Parathyroid adenoma (tissue), 2 donors: Measurements from ENCODE around the gene SCAMP4.

Experiments
- H2AFZ ChIP-seq: fragments of 300-600 bp; sonication (generic); one replicate; pipeline ENCODE4 v1.7.0; 2017; ENCODE audit warnings: antibody characterized with exemption, mild to moderate bottlenecking
- H3K27ac ChIP-seq: fragments of 300-600 bp; sonication (generic); one replicate; pipeline ENCODE4 v1.7.0; 2017
- H3K27me3 ChIP-seq: fragments of 300-600 bp; sonication (generic); one replicate; pipeline ENCODE4 v1.7.0; 2017; ENCODE audit warnings: low read length; ENCODE audit not compliant: control insufficient read depth, insufficient read depth
- H3K36me3 ChIP-seq: fragments of 300-600 bp; sonication (generic); one replicate; pipeline ENCODE4 v1.7.0; 2017; ENCODE audit warnings: low read length; ENCODE audit not compliant: control insufficient read depth, insufficient read depth
- H3K4me1 ChIP-seq: fragments of 300-600 bp; sonication (generic); one replicate; pipeline ENCODE4 v1.7.0; 2017; ENCODE audit warnings: control low read depth
- H3K4me2 ChIP-seq: fragments of 300-600 bp; sonication (generic); one replicate; pipeline ENCODE4 v1.7.0; 2017; ENCODE audit warnings: low read length
- H3K4me3 ChIP-seq: fragments of 300-600 bp; sonication (generic); one replicate; pipeline ENCODE4 v1.7.0; 2017; ENCODE audit warnings: low read depth, low read length
- H3K79me2 ChIP-seq: fragments of 300-600 bp; sonication (generic); one replicate; pipeline ENCODE4 v1.7.0; 2017; ENCODE audit warnings: control low read depth
- H3K9ac ChIP-seq: fragments of 300-600 bp; sonication (generic); one replicate; pipeline ENCODE4 v1.7.0; 2017; ENCODE audit warnings: mild to moderate bottlenecking
- H3K9me3 ChIP-seq: fragments of 300-600 bp; sonication (generic); one replicate; pipeline ENCODE4 v1.7.0; 2017; ENCODE audit warnings: low read length; ENCODE audit not compliant: control insufficient read depth
- TF ChIP-seq, protein P1 (sequence below): fragments of 300-600 bp; sonication (generic); IDR thresholded peaks from one replicate; pipeline ENCODE4 v1.7.0; 2017; ENCODE audit warnings: antibody characterized with exemption, mild to moderate bottlenecking
- donor health status: primary hyperparathyroidism.

SCAMP4 gene, protein sequence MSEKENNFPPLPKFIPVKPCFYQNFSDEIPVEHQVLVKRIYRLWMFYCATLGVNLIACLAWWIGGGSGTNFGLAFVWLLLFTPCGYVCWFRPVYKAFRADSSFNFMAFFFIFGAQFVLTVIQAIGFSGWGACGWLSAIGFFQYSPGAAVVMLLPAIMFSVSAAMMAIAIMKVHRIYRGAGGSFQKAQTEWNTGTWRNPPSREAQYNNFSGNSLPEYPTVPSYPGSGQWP

DNA sequence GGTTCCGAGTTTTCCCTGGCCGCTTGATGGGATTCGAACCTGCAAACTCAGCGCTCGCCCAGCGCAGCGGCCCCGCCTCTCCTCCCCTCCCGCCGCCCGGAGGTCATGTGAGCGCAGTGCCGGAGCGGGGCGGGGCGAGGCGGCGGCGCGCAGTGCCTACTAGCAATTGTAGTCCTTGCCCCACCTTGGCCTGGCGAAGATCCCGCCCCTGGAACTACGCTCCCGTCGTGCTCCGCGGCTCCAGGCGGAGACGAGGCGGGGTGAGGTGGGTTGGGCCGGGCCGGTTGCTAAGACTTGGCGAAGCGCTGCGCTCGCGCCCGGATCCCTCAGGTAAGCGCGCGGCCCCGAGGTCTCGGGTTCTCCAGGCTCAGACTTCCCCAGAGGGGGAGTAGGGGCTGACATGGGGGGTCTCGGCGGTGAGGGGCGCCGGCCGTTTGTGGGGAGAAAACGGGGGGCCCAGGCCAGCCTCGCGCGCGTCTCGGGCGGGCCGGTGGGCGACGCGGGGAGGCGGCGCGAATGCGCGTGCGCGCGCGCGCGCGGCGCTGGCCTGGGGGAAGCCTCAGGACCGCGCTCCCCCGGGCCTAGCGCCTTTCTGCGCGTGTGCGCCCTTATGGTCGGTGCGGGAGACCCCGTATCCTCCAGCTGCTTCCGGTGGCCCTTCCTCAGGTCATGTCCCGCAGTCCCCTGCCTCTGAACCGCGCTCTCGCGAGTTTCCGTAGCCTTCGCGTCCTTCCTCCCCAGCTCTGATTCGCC is at the start of gene SCAMP4, which contains the start of gene ADAT3:
TSS of gene SCAMP4 (plus strand) at position 290 of the 753 bp plus-strand sequence. CDS start 9,621 bp downstream, outside the sequence.
TSS of gene ADAT3 (plus strand) at position 290 of the 753 bp plus-strand sequence. CDS start 6,649 bp downstream, outside the sequence.
- Histone ChIP-seq H3K27ac (peak within 1 kb of the TSS; percentile 43), H3K9ac (no peak within 1 kb of the TSS), H3K27me3 (no peaks in the 10 kb centered on the region)

DNA sequence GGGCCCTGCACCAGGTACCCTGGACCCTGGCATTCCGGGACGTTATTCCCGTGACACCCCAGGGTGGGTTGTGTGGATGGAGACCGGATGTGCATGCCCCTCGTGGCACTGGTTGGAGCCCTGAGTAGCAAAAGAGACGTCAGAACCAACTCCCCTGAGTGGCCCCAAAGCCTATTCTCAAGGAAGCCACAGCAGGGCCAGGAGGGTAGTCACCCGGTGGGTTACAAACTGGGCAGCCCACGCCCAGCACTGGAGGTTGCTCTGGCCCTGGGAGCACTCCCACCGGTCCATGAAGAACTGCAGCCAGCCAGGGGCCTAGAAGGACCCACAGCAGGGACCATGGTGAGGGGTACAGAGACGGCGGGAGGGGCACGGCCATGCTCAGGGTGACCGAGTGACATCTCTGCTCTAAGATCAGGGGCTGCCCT is 49.4 kb upstream of the SCAMP4 start:
- no peaks in the 10 kb centered on the region for H3K27me3 ChIP-seq
- H3K36me3 ChIP-seq, result no peaks in the 10 kb centered on the region
- H3K9ac ChIP-seq, result no peak overlapping the region
- TF ChIP-seq, protein P1, sequence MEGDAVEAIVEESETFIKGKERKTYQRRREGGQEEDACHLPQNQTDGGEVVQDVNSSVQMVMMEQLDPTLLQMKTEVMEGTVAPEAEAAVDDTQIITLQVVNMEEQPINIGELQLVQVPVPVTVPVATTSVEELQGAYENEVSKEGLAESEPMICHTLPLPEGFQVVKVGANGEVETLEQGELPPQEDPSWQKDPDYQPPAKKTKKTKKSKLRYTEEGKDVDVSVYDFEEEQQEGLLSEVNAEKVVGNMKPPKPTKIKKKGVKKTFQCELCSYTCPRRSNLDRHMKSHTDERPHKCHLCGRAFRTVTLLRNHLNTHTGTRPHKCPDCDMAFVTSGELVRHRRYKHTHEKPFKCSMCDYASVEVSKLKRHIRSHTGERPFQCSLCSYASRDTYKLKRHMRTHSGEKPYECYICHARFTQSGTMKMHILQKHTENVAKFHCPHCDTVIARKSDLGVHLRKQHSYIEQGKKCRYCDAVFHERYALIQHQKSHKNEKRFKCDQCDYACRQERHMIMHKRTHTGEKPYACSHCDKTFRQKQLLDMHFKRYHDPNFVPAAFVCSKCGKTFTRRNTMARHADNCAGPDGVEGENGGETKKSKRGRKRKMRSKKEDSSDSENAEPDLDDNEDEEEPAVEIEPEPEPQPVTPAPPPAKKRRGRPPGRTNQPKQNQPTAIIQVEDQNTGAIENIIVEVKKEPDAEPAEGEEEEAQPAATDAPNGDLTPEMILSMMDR, result no peak
- peaks cover 18% of the 10 kb centered on the region for H3K4me1 ChIP-seq
- H3K79me2 ChIP-seq, result peaks cover 13% of the 10 kb centered on the region
- no peak overlapping the region for H2AFZ ChIP-seq
- H3K27ac ChIP-seq, result peak overlapping the region; percentile 51
- peak overlapping the region; percentile 11 for H3K4me3 ChIP-seq
- H3K9me3 ChIP-seq, result no peaks in the 10 kb centered on the region
- peak overlapping the region; percentile 31 for H3K4me2 ChIP-seq

More for the DNA sequence above, at the start of gene SCAMP4, which contains the start of gene ADAT3:
- no peaks in the 10 kb centered on the region for H3K9me3 ChIP-seq
- H3K4me1 ChIP-seq, result peaks cover 4% of the 10 kb centered on the region
- H3K4me2 ChIP-seq, result peak within 1 kb of the TSS; percentile 97
- peaks cover 8% of the 10 kb centered on the region for H3K79me2 ChIP-seq
- peak within 1 kb of the TSS; percentile 71 for H3K4me3 ChIP-seq
- TF ChIP-seq, protein P1, result no peak
- H3K36me3 ChIP-seq, result no peaks in the 10 kb centered on the region
- peak within 1 kb of the TSS; percentile 69 for H2AFZ ChIP-seq

DNA sequence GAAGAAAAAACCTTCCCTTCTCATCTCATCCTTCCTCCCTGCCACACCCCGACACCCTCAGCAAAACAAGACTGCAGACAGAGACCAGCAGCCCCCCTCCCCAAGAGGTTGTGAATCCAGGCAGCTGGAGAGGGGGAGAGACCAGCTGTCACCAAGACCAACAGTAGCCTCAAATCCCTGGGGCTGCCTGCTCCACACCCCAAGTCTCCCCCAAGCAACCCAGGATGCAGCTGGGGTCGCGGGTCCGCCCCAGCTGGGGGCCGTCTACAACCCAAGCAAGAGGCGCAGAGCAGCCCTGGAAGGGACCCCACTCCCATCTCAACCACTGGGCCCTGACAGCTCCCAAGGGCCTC is 48.9 kb upstream of the SCAMP4 start:
- TF ChIP-seq, protein P1, result no peak
- no peak overlapping the region for H3K9ac ChIP-seq
- peaks cover 22% of the 10 kb centered on the region for H3K4me1 ChIP-seq
- no peaks in the 10 kb centered on the region for H3K27me3 ChIP-seq
- H3K27ac ChIP-seq, result no peak overlapping the region
- H3K9me3 ChIP-seq, result no peaks in the 10 kb centered on the region
- peak overlapping the region; percentile 31 for H3K4me2 ChIP-seq
- H3K4me3 ChIP-seq, result peak overlapping the region; percentile 11
- H3K79me2 ChIP-seq, result peaks cover 13% of the 10 kb centered on the region
- H3K36me3 ChIP-seq, result no peaks in the 10 kb centered on the region
- no peak overlapping the region for H2AFZ ChIP-seq

DNA sequence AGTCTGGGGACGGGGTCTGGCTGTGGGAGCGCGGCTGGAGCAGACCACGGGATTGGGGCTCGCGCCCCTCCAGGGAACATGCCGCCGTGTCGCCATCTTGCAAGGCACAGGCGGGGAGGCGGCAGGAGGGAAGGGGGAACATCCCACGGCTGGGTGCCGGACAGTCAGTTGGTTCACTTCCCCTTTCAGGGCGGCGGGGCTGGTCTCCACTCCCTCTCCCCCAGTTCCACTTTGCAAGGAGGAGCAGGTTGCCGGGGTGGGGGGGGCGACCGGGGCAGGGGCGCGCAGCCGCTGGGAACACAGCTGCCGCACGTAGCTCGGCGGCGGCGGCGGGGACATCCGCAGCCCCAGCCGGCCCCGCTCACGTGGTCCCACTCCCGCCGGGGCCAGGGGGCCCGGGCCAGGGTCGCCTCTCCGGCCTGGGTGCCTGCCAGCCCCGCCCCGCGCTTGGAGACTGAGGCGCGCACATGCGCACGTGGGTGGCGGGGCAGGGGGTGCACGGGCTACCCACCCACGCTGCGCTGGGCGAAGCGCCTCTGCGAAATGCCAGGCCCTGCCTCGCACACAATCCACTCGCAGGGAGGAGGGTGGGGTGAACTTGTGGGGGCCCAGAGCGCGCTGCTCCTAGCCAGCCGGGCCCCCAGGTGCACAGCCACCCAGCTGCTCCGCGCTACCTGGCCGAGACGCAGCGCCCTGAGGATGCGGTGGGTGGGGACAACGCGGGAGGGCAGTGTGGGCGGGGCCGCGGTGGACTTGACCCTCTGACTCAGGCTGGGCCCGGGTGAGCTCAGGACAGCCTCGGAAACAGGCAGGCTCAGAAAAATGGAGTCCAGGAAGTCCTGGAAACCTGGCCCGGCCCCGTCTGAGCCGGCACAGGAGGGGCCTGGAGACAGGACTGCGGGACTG is 48.2 kb upstream of the SCAMP4 start:
- Histone ChIP-seq H3K27me3 (no peaks in the 10 kb centered on the region), H3K9me3 (no peaks in the 10 kb centered on the region), H3K4me2 (peak overlapping the region; percentile 49), H3K9ac (no peak overlapping the region), H2AFZ (peak overlapping the region; percentile 28), H3K27ac (peak overlapping the region; percentile 32), H3K36me3 (no peaks in the 10 kb centered on the region), H3K4me3 (no peak overlapping the region), H3K4me1 (peaks cover 22% of the 10 kb centered on the region), H3K79me2 (peaks cover 13% of the 10 kb centered on the region)
- TF ChIP-seq, protein P1, result no peak
